ENCODE data around the gene WNT16.
A peak's percentile ranks its signal among the peaks of the same experiment; 100 is the strongest.

The WNT16 gene, protein sequence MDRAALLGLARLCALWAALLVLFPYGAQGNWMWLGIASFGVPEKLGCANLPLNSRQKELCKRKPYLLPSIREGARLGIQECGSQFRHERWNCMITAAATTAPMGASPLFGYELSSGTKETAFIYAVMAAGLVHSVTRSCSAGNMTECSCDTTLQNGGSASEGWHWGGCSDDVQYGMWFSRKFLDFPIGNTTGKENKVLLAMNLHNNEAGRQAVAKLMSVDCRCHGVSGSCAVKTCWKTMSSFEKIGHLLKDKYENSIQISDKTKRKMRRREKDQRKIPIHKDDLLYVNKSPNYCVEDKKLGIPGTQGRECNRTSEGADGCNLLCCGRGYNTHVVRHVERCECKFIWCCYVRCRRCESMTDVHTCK

DNA sequence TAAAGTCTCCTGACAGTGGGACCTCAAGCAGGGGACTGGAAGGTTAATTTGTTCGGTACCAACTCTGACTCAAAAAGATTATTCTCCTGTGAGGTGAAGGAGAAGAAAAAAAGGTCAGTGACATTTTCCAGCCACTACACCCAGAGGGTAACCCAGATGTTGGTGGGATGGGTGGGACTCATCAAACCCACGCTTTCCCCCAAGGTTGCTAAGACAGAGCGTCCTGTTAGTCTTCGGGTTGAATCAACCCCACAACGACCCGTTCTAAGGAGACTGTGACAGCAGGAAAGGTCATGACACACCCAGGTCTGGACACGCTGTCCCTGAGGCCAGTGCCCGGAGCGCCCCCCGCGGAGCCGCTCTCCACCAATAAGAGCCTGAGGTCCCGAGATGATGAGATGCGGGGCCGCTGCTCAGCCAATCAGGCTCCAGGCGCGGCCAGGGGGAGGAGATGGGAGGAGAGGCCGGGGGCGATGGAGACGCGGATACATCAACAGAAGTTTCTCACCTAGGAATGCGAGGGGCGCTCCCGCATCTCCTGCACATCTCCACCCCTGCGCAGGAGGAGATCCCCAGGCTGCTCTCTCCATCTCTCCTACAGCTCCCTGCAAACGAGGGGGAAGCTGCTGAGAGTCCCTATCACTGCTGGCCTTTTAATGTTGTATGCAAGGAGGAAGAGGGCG is at the start of gene WNT16:
WNT16 (plus strand) TSS at position 493 of the 683 bp plus-strand sequence. CDS start 293 bp downstream, outside the sequence.
- Histone ChIP-seq H3K4me1 (peaks cover 24 to 57% (median 44%) of the 10 kb centered on the region in 10 experiments), H3K27ac (peak within 1 kb of the TSS in 10 of 11 experiments; percentile 23 to 82 (median 78); a peak in 20 of 22 replicates), H3K36me3 (peaks cover 0 to 48% (median 7%) of the 10 kb centered on the region in 11 experiments; a peak in 10 of 22 replicates), H4K20me1 (peaks cover 0 to 88% (median 27%) of the 10 kb centered on the region in 11 experiments; a peak in 17 of 22 replicates), H3K4me2 (peak within 1 kb of the TSS; percentile 69 to 98 (median 86)), H3K9ac (peak within 1 kb of the TSS; percentile 68 to 83 (median 81)), H3K27me3 (peaks cover 57 to 77% (median 67%) of the 10 kb centered on the region in 11 experiments), H3K9me3 (replicated peaks in 1 of 11) (no peaks in the 10 kb centered on the region), H3K4me3 (peak within 1 kb of the TSS; percentile 66 to 80 (median 71))
- TF ChIP-seq Cebpa-rat (IDR thresholded peaks at IDR 0.05), result no peak

DNA sequence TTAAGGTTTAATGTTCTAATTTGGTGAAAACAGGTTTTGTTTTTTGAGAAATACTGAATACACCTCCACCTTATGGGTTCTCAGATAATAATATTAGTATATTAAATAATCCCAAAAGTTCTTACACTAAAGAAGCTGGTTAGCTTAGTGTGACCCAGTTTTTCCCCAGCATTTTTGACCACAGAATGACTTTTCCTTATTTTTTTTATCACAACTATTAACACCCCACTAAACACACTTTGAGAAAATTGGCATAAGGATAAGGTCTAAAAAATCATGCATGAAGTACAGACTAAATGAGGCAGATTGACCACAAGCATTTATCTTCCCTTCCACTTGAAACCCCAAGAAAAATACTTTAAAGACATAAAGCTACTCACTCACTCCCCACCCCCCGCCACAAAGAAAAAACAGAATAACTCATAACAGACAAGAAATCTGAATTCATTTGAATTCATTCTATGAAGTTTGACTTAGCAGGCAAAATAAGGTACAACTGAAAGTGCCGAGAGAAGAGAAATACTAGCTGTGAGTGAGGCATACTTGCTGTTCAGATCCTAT is 49.7 kb upstream of the WNT16 start:
- peaks cover 8 to 27% (median 10%) of the 10 kb centered on the region in 11 experiments for H3K9me3 ChIP-seq (replicated peaks in 1 of 11)
- H3K4me3 ChIP-seq, result no peak overlapping the region
- no peak overlapping the region for H3K9ac ChIP-seq
- no peaks in the 10 kb centered on the region for H4K20me1 ChIP-seq
- peaks cover 0 to 48% (median 21%) of the 10 kb centered on the region in 11 experiments; a peak in 16 of 22 replicates for H3K36me3 ChIP-seq
- TF ChIP-seq Cebpa-rat (IDR thresholded peaks at IDR 0.05), result no peak
- no peaks in the 10 kb centered on the region for H3K27me3 ChIP-seq
- no peak overlapping the region for H3K27ac ChIP-seq
- peak overlapping the region in 5 of 11 experiments; percentile 2 to 22 (median 18); a peak in 5 of 22 replicates for H3K4me2 ChIP-seq
- H3K4me1 ChIP-seq, result peaks cover 3 to 18% (median 7%) of the 10 kb centered on the region in 10 experiments; a peak in 13 of 20 replicates

GRCh38 chr7:121279822-121280221 is 49.0 kb upstream of the WNT16 start:
- no peak overlapping the region; a peak in 1 of 22 replicates for H3K4me2 ChIP-seq
- no peaks in the 10 kb centered on the region for H4K20me1 ChIP-seq
- no peak overlapping the region for H3K4me3 ChIP-seq
- no peak for TF ChIP-seq Cebpa-rat (IDR thresholded peaks at IDR 0.05)
- H3K27ac ChIP-seq, result no peak overlapping the region
- H3K9ac ChIP-seq, result no peak overlapping the region
- peaks cover 14 to 34% (median 17%) of the 10 kb centered on the region in 11 experiments for H3K9me3 ChIP-seq (replicated peaks in 1 of 11)
- no peaks in the 10 kb centered on the region for H3K27me3 ChIP-seq
- peaks cover 0 to 55% (median 27%) of the 10 kb centered on the region in 11 experiments; a peak in 18 of 22 replicates for H3K36me3 ChIP-seq
- H3K4me1 ChIP-seq, result peaks cover 0 to 13% (median 5%) of the 10 kb centered on the region in 10 experiments; a peak in 8 of 20 replicates

DNA sequence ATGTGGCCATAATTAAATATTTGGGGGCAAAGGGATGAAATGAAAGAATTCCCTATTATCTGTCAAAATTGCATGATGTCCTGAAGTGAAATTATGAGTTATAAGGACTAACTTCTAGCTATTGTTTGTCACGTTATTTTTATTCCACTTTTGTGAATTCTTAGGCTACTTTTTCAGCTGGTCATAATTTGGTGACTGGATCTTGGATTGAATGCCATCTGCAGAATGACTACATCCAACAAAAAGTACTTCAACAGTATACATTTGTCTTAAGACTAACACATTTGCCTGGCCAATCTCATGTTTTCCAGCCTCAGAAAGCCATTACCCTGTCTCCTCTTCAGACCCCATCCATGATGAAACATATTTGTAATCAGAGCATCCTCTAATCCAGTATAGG is 48.1 kb upstream of the WNT16 start:
- peaks cover 0 to 13% (median 5%) of the 10 kb centered on the region in 10 experiments; a peak in 8 of 20 replicates for H3K4me1 ChIP-seq
- no peak overlapping the region for H3K27ac ChIP-seq
- peaks cover 3 to 56% (median 36%) of the 10 kb centered on the region in 11 experiments; a peak in 19 of 22 replicates for H3K36me3 ChIP-seq
- H4K20me1 ChIP-seq, result no peaks in the 10 kb centered on the region
- TF ChIP-seq Cebpa-rat (IDR thresholded peaks at IDR 0.05), result no peak
- H3K4me2 ChIP-seq, result no peak overlapping the region
- H3K9me3 ChIP-seq (replicated peaks in 1 of 11), result peaks cover 23 to 42% (median 25%) of the 10 kb centered on the region in 11 experiments
- no peak overlapping the region for H3K4me3 ChIP-seq
- no peaks in the 10 kb centered on the region for H3K27me3 ChIP-seq
- no peak overlapping the region for H3K9ac ChIP-seq

GRCh38 chr7:121282129-121282528 is 46.7 kb upstream of the WNT16 start:
- Histone ChIP-seq H3K4me2 (no peak overlapping the region), H3K27ac (no peak overlapping the region), H3K4me3 (no peak overlapping the region), H3K36me3 (peaks cover 4 to 62% (median 44%) of the 10 kb centered on the region in 11 experiments; a peak in 20 of 22 replicates), H3K4me1 (peaks cover 4 to 18% (median 9%) of the 10 kb centered on the region in 10 experiments; a peak in 13 of 20 replicates), H3K9ac (no peak overlapping the region), H4K20me1 (no peaks in the 10 kb centered on the region), H3K9me3 (replicated peaks in 1 of 11) (peaks cover 38 to 55% (median 40%) of the 10 kb centered on the region in 11 experiments), H3K27me3 (no peaks in the 10 kb centered on the region)
- no peak for TF ChIP-seq Cebpa-rat (IDR thresholded peaks at IDR 0.05)

GRCh38 chr7:121285066-121285667 is 43.6 kb upstream of the WNT16 start:
- Histone ChIP-seq H3K4me2 (no peak overlapping the region), H3K4me1 (peaks cover 0 to 12% (median 8%) of the 10 kb centered on the region in 10 experiments; a peak in 9 of 20 replicates), H4K20me1 (no peaks in the 10 kb centered on the region), H3K36me3 (peaks cover 4 to 54% (median 41%) of the 10 kb centered on the region in 11 experiments; a peak in 20 of 22 replicates), H3K27me3 (no peaks in the 10 kb centered on the region), H3K9me3 (replicated peaks in 1 of 11) (peaks cover 48 to 66% (median 54%) of the 10 kb centered on the region in 11 experiments), H3K4me3 (peak overlapping the region in 3 of 10 experiments; percentile 6 to 31 (median 14); a peak in 3 of 20 replicates), H3K9ac (no peak overlapping the region), H3K27ac (peak overlapping the region in 2 of 11 experiments; percentile 68; a peak in 2 of 22 replicates)
- TF ChIP-seq Cebpa-rat (IDR thresholded peaks at IDR 0.05), result no peak

GRCh38 chr7:121286186-121286585 is 42.6 kb upstream of the WNT16 start:
- Histone ChIP-seq H3K27me3 (no peaks in the 10 kb centered on the region), H3K27ac (peak overlapping the region in 8 of 11 experiments; percentile 15 to 68 (median 46); a peak in 13 of 22 replicates), H3K9ac (no peak overlapping the region; a peak in 1 of 22 replicates), H3K4me2 (peak overlapping the region in 2 of 11 experiments; percentile 15 to 25; a peak in 1 of 22 replicates), H3K4me1 (peaks cover 0 to 12% (median 8%) of the 10 kb centered on the region in 10 experiments; a peak in 9 of 20 replicates), H3K36me3 (peaks cover 4 to 48% (median 41%) of the 10 kb centered on the region in 11 experiments; a peak in 20 of 22 replicates), H4K20me1 (no peaks in the 10 kb centered on the region), H3K4me3 (peak overlapping the region in 1 of 10 experiments; percentile 11; a peak in 1 of 20 replicates), H3K9me3 (replicated peaks in 1 of 11) (peaks cover 52 to 73% (median 58%) of the 10 kb centered on the region in 11 experiments)
- TF ChIP-seq Cebpa-rat (IDR thresholded peaks at IDR 0.05), result no peak
